Stimulated activated CD8-positive, alpha-beta memory T cell treated with anti-CD3 and anti-CD28 coated beads, Interleukin-15, amount 100 ng/mL, for 48 hours (primary cell): ENCODE data around the gene DAB2.
"Not testable (repeated sequence)": the region's sequence is repeated elsewhere in the genome, so short reads cannot be mapped to it uniquely, and the experiment has no call there.

Experiments
- DNase-seq, 2 donors: peaks; one replicate each; pipeline ENCODE4 v3.0.0-alpha.2; 2020; ENCODE audit warnings: low read depth in 2 of 2

DAB2 gene

DNA sequence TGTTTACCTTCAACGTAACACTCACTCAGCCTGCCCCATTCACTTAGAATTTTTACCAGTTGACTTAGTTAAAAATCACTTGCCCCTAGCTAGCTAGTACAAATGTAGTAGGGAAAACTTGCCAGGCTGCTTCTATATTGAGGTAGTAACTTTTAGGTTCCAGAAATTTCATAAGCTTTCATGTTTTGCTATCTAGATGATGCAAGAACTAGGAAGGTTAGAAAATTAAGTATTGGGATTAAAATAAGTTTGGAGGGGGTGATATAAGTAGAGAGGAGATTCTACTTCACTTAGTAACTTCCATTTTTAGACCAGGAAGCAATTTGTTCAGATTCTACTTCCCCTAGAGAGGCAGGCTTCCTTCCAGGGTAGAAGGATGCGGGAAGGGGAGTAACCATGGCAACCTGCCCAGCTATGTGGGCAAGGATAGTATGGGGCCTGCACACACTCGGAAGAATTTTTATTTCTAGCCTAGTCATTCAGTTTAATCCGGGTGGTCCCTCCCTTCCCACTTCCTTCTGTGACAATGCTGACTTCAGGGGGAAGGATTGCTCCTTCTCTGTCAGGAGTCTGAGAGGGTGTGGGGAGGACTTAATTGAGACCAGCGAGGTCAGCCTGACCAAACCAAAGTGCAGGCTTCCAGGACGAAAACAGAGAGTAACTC, 4.2 kb downstream of the DAB2 start:
- no peak for DNase-seq

DNA sequence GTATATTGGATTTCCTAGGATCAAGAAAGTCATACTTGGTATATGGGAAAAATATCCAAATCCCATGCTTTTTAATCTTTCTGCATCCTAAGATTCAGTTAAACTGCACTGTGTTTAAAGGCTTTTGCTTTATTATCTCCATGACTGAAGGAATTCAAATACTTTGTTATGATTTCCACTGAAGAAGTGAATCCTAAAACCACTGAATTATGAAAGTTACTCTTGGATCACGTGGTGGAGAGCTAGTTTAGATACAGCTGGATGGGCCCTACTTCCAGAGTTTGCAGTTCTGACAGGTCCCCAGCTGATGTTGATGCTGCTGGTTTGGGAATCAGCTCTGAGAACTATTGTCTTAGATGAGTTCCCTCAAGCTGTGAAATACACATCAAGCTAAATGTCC, 5.0 kb downstream of the DAB2 start:
- no peak for DNase-seq

DNA sequence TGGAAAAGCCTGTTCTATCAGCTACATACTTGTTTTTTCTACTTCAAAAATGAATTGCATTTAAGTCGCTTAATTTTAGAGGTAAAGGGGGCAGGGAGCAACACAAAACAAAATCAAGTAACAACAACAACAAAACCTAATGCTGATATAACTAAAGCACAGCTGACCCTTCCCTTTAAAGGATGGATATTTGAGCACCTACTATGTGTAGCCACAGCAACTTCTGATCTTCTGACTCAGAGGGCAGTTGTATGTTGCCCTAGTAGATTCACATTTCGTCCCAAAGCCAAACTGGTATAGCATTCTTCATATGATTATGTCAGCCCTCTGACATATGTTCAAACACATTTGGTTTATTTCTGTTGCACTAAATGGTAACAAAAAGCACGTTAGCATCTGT, 6.8 kb downstream of the DAB2 start:
- no peak for DNase-seq

DNA sequence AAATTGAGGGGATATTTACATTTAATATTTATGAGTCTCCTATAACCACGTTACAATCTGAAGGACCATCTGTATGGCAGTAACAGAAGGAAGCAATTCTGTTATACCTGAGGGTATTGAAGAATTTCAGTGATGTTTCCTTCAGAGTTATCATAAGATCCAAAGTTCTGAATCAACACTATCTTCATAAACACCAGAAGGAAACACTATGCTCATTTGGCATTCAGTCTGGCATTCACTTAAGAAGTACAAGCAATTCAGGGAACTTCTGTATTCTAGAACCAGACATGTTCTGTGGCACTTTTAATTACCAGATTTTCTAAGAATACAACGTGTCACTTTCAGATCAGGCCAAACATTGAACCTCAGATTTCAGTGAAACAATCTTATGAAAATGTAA, 9.6 kb downstream of the DAB2 start:
- no peak for DNase-seq

DNA sequence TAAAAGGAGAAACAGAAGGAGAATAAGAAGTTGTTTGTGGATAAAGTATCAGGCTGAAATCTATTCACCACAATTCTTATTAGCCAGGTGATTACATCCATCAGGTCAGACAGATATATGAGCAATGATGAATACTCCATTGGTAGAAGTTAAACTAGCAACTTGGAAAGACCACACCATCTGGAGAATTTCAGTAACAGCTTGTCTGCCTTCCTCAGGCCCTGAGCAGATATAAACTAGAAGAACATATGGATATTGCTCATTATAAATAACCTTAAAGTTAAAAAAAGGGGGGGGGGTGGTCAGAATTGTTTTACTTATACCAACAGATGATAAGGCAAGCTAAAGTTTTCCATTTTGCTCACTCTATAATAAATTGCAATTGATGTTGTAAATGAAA, 10.4 kb downstream of the DAB2 start:
- no peak for DNase-seq

DNA sequence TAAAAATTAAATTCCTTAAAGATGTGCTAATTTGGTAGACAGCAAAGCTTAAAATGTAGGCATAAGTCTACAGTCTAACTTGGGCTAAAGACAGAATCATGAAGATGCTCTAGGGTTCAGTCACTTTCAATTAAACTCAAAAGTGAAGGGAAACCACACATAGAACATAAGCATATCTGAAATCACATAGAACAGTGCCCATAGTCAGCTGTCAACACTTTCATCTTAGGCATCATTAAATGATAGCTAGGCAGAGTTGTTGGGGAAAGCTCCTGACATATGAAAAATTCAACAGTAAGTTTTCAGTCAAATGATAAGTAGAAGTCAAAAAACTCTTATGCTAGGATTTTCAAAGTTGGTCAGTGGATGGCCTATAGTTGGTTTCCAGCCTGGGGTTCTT, 11.0 kb downstream of the DAB2 start:
- no peak for DNase-seq

DNA sequence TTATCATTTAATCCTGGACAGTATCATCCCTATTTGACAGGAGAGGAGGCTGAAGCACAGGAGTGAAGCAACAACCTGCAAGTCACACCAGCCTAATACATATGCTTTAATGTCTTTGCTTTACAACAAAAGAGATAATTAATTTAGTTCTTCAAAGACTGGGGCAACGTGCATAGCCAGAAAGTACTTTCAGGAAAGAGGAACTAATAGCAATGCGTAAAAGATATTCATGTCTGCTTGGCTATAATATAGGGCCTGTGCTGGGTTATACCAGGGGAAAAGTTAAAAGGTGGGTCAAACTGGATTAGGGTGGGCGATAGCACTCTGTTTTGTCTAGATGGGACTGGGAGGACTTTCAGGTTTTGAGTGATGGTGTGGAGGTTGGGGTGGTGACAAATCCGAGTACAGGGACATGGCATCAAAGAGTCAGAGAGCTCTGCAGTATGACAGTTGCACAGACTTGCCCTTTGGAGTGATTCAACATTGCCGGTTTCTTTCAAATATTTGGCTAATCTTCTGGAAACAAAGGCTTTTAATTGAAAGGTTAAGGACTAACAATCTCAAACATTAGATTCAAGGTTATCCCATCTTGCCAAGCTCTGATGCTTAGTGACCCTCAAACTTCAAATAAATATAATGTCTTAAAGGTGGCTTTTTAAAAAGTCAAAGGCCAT, 11.9 kb downstream of the DAB2 start:
- no peak for DNase-seq

DNA sequence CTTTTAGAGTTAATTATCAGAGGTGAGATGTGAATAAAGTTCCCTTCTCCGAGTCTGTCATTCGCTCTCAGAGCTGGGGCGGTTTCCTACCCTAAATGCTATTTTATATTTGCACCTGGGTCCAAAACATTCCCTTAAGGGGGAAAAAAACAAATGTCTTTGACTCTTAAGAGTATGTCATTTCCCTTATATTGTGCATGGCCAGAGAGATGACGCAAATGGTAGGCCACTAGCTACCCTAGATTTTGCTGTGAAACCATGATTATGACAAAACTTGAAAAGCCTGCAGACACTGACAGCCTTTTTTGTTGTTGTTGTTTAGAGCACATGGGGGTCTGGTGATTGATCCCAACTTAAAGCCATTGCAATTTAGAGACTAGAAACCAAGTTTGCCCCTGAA, 12.8 kb downstream of the DAB2 start:
- DNase-seq = no peak

DNA sequence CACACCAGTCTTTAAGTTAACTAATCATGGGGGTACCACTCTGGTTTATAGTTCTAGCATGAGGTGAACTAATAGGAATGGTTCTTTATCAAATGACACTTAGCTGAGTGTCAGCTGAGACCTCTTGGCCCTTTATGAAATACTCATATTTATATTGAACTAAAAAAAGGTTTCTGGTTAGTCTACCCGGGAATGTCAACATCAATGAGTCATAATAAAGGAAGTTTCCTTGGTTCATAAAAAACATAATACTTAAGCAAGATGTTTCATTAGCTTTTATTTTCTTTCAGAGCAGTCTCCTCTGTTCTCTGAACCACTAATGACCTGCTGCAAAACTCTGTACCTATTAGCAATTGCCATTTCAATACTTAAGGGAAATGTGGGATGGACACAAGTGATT, 13.7 kb downstream of the DAB2 start:
- no peak for DNase-seq

DNA sequence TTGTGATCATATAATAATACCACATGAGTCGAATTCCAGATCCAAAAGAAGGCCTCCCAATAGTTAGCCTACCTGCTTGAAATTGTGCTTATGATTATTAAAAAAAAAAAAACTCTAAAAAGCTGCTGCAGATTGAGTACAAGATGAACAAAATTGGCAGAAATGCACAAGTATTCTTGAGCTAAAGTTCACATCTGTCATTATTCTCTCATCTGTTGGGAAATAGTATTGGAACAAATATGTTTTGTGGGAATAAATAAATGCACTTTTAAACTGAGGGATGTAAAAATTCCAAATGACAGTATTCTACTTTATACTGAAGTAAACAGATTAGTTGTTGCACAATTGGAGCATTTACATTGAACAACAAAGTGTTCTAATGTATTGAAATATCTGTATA, 15.7 kb downstream of the DAB2 start:
- DNase-seq = no peak

DNA sequence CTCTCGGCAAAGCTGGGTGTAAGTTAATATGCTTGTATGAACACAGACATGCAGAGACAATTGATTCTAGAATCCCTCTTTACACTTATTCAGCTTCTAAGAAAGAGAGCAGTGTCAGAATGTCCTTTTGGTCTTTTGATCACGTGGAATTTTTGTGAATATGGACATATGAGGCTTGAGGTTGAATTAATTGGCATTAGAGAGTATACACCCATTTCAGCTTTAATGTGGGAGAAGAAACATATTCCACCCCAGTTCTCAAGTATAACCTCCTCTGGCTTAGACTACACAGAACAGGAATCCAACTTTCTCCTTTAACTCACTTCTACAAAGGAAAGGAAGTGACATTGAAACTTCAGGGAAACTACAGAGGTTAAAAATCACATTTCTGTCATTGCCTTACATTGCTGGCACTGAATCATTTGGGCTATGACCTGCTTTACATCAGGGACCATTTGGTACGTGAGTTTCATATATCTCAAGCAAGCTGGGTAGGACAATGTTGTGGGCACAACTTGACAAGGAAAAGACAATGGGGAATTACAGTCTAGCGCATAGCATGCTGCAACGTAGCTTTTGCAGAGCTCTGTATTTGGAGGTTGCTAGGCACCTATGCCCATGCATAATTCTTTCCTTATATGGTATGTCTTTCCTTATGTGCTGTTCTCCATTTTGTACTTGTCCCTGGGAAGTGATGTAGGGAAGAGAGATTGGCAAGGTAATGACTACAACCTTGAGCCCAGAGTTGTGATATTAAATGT, 19.5 kb downstream of the DAB2 start:
- DNase-seq = no peak

DNA sequence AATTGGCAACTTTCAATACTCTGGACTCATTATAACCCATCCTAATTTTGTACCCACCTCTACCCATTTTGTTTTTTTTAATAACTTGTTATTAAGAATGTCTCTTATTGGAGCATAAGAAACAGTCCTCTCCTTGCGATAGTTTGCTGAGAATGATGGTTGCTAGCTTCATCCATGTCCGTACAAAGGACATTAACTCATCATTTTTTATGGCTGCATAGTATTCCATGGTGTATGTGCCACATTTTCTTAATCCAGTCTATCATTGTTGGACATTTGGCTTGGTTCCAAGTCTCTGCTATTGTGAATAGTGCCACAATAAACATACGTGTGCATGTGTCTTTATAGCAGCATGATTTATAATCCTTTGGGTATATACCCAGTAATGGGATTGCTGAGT, 21.0 kb downstream of the DAB2 start:
- DNase-seq = not testable (repeated sequence)

DNA sequence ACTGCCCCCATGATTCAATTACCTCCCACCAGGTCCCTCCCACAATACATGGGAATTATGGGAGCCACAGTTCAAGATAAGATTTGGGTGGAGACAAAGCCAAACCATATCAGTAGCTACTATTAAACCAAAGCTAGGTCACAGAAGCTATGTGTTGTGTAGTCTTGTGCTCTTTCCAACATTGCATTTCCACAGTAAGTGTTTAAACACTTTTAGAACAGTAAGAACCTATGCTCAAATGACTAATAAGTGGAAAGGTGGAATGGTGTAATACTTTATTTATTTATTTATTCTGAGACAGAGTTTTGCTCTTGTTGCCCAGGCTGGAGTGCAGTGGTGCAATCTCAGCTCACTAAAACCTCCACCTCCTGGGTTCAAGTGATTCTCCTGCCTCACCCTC, 22.6 kb downstream of the DAB2 start:
- not testable (repeated sequence) for DNase-seq

DNA sequence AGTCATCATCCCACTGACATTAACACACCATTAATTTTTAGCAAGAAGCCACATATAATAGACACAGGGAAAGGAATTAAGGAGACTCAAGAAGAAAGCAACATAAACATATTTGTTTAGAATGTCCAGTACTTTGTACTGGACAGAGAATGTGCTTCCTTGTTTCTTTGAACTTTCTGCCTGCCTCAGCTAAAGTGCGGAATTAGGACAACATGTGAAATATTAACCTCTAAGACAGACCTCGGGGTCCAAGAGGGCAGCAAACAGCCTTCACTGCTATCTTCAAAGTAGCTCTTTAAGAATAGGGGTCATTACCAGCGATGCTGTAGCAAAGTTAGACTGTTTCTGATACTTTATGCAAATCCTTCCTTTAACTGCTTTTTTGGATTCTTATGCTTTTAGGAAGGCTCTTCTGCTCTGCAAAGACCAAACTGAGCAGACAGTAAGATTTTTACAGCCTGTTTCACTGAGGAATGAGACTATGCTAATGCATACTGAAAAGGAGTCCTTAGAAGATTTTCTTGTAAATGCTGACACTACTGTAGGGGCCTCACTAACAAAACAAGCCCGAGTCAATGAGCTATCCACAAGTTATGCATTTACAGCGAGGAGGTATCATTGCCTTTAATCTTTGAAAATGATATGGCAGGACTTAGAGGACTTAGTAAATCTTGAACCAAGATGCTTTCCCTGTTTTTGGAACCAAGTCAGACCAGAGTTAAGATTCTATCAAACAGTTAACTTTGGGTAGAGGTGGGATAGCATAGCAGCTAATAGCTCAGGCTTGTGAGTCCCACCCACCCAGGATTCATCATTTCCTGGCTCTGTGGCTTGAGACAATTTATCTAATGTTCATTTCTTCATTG, 23.8 kb downstream of the DAB2 start:
- DNase-seq = no peak

DNA sequence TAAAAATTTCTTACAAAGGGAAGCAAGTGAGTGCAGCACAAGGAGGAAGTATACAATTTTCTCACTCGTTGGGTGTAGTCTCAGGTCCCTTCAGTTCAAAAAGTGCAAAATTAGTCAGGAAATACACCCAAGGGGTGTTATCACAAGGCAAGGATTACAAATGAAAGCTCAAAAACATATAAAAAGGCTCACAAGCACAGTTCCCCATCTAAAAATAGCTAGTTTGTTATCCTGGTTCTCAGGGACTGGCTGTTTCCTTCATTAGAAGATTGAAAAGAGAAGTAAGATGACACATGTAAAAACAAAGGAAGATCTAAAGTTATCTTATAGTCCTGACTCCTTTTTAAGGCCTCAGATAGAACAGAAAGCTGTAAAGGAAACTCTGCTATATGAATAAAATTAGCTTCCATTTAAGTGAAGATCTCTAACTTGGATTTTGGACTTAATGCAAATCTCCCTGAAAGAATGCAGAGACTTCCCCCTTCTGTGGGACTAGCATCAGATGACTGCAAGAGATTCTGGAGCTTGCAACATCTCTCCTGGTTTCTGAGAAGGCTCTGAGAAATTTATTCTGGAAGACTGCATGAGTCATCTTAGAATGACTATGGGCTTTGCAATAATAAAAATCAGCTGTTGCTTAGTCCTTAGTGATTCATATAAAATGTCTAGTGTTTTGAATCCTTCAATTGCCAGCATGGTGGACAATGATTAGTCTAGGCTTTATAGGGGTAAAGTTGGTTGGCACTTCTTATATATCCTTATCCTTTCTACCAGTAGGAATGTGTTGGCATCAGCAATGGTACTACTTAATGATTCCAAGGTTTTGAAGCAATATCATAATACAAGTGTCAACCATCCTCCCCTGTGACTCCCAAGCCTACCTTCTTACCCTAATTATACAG, 25.4 kb downstream of the DAB2 start:
- DNase-seq = no peak

DNA sequence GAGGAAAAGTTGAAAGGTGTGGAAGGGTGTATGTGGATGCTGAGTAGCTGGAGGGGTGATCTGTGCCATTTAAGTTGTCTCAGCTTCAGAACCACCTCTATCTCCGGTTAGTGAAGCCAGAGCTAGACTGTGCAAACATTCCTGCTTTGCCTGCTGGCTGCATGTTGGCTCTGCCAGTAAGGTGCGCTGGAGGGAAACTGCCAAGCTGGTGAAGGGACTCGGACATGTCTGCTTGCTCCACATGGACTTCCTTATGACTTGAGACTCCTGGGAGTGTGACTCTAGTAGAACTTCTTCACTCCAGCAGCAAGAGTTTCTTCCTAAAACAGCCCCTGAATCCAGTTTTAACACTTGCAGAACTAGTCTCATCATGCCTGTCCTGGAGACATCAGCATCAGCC, 27.9 kb downstream of the DAB2 start:
- no peak for DNase-seq

DNA sequence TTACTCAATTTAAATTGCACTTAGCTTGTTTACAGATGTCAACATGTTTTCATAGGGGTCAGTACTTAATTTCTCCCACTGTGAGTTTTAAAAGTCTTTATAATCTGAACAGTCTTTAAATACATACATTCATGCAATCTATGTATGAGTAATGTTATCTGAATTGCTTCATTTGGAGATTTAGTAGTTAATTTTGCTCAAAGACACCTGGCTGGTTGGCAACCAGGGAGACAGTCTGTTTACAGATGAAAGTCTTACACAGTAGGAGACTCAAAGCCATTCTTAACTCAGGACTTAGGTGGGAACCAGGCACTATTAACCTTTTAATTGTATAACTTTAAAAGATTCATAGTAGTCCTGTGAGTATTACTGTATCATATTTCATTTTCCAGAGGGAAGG, 29.3 kb downstream of the DAB2 start:
- DNase-seq = no peak

DNA sequence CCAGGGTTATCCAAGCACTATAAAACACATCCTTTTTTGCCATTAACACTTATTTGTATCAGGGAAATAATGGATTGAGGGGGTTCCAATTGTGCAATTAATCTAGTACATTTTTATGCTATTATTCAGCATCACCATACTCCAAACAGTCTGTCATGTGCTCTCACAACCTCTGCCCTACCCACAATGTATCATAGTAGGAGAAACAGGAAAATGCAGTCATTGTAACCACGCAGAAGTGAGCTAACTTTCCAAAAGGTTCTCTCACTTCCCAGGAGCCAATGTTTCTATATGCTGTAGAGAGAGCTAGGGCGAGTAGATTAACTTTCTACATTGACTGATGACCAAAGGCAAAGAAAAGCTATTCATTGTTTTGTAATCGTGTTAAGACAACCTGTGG, 29.8 kb downstream of the DAB2 start:
- DNase-seq = no peak

DNA sequence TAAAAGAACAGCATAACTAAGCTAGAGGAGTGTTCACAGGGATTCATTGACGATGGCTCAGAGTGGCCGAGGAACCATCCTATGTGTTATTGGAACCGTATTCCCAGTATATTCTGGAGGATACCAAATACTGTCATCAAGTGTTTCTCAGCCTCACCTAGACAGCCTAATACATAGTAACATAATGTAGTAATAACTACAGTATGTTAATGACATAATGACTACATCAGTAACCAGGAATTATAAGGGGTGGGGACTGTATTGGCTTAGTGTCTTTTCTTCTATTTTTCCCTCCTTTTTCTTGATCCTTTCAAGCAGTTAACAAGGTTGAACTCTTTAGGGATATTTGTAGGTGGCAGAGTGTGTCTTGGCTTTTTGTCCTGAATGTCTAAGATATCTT, 33.8 kb downstream of the DAB2 start:
- no peak for DNase-seq

DNA sequence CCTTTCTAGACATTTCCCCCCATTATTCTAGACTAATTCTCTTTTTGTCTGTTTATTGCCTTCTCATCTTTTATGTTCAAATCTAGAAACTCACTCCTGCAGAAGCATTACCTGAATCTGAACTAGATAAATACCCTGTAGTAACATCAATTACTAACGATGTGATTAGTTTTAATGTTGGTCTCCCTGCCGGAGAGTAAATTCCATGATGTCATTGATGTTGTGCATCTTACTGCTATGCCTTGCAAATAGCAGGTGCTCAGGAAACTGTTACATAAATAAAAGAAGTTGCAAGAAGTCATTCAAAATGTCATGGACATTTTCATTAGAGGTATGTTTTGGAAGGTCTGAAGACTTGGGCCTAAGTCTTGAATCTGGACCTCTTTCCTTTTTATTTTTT, 37.5 kb downstream of the DAB2 start:
- DNase-seq = no peak

DNA sequence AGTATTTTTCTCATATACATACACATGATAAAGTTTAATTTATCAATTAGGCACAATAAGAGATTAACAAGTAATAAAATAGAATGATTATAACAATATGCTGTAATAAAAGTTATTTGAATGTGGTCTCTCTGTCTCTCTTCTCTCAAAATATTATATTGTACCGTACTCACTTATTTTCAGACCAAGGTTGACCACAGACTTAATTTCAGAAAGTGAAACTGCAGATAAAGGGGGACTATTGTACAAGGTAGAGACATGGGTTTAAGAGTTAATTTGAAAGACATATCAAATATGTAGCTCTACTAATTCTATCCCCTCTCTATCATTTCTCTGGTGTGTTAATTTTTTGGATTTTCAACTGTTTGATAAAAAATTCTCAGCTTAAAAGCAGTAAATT, 40.5 kb downstream of the DAB2 start:
- DNase-seq = no peak
